NCI-H2196 (cell line): Measurements from ENCODE around the gene FAT2.

Experiments
- DNase-seq: peaks from one replicate; lab custom pipeline; 2025; ENCODE audit not compliant: unreplicated experiment; lab: John Stamatoyannopoulos, UW

The FAT2 gene, protein sequence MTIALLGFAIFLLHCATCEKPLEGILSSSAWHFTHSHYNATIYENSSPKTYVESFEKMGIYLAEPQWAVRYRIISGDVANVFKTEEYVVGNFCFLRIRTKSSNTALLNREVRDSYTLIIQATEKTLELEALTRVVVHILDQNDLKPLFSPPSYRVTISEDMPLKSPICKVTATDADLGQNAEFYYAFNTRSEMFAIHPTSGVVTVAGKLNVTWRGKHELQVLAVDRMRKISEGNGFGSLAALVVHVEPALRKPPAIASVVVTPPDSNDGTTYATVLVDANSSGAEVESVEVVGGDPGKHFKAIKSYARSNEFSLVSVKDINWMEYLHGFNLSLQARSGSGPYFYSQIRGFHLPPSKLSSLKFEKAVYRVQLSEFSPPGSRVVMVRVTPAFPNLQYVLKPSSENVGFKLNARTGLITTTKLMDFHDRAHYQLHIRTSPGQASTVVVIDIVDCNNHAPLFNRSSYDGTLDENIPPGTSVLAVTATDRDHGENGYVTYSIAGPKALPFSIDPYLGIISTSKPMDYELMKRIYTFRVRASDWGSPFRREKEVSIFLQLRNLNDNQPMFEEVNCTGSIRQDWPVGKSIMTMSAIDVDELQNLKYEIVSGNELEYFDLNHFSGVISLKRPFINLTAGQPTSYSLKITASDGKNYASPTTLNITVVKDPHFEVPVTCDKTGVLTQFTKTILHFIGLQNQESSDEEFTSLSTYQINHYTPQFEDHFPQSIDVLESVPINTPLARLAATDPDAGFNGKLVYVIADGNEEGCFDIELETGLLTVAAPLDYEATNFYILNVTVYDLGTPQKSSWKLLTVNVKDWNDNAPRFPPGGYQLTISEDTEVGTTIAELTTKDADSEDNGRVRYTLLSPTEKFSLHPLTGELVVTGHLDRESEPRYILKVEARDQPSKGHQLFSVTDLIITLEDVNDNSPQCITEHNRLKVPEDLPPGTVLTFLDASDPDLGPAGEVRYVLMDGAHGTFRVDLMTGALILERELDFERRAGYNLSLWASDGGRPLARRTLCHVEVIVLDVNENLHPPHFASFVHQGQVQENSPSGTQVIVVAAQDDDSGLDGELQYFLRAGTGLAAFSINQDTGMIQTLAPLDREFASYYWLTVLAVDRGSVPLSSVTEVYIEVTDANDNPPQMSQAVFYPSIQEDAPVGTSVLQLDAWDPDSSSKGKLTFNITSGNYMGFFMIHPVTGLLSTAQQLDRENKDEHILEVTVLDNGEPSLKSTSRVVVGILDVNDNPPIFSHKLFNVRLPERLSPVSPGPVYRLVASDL (N-terminal part only)

DNA sequence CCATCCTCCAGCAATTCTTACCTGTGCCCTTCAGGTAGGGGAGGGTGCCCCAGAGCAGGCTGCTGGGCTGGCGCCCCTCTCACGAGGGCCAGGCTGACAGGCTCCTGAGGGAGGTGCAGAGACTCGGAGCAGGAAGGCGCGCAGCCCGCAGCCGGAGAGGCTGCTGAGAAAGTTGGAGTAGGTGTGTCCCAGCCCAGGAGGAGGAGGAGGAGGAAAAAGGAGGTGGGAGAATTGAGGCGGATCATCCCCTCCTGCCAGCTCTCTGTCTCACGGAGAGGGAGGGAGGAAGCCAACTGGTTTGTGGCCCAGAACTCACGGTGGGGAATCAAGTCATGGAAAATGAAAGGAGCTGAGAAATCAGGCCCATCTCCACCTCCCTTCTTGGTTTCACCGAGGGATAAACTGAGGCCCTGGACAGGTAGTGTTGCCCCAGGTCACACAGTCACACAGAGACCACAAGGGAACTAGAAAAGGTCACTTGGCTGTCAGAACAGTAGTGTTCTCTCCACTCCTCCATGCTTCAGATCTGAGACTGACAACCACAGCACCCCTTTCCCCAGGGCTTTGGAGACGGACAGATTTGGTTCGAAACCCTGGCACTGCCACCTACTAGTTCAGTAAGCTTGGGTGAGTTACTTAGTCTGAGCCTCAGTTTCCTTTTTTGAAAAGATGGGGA is at the start of gene FAT2:
TSS of gene FAT2 (minus strand) at position 188 of the 676 bp plus-strand sequence. CDS start 22,400 bp downstream, outside the sequence.
- DNase-seq = no peak

DNA sequence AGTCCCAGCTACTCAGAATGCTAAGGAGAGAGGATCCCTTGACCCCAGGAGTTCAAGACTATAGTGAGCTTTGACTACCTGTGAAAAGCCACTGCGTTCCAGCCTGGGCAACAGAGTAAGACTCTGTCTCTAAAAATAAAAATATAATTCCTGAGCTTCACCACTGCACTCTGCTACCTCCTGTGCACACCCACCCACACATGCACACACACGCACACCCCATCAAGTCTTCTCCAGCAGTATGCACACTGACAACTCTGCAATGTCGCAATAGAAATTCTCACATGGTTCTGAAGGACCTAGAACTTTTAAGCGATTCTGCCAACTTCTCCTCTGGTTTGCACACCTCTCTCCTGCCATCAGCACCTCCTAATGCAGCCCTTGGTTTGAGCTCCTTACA is 47.5 kb upstream of the FAT2 start:
- DNase-seq = no peak

DNA sequence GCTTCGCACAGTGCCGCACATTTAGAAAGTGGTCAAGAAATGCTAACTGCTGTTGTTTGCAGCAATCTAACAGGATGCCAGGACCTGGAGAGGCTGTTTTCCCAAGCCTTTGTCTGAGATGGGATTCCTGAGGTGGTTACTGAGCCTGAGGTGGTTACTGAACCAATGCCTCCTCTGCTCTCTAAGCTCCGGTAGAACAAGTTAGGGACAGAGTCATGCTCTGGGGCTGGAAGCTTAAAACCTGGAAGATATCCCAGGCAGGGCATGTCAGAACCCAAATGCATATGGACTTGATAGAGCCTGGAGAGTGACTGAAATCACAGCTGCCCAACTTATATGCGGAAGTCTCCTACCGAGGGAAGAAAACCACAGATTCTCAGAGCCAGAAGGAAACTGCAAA is 46.5 kb upstream of the FAT2 start:
- DNase-seq = no peak

DNA sequence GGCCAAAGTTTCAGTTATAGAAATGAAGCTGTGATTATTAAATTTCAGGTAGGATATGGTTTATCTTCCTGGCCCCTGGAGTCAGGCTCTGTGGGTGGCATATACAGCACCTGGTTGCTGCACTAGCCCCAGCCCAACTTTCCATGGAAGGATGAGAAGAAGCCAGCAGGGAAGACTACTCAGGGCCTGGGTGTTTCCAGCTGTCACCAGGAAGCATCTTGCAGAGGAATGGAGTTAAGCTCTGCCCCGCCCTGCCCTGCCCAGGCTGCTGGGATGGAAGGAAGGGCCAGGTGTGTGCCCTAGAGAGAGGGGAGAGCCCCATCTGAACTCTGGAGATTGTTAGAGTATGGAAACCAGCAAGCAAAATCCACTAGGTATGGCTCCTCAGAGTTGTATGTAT is 42.8 kb upstream of the FAT2 start:
- DNase-seq = no peak

DNA sequence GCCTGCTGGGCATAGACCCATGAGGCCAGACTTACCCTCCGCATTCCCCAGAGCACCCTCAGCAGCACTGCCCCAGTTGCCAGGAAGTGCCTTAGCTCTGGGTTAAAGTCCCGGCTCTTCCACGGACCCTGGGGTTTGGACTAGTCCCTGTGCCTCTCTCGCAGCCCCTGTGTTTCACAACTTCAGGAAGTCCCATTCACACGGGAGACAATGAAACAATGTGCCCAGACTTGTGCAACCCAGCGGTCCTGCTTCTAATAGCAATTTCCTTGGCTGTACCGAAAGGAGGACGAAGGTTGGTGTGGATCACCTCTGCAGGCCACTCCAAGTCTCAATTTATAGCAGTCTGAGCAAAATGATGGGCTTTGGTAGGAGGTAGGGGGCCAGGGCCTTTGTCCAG is 41.8 kb upstream of the FAT2 start:
- no peak for DNase-seq

DNA sequence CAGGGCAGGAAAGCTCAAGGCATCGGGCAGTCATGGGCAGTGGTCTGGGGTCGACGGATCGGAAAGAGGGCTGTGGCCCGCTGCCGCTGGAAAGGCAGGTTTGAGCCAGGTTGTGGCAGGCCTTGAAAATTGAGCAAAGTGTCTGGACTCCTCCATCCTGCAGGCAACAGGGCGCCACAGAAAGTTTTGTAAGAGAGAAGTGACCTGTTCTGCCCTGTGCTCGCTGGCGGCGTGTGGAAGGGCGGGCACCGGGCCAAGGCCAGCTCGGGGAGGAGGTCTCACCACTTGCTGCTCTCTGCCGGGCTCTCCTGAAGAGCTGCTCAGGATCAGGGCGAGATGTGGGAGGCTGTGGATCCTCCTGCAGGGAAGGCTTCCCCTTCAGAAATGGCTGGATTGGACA is 41.4 kb upstream of the FAT2 start:
- no peak for DNase-seq

DNA sequence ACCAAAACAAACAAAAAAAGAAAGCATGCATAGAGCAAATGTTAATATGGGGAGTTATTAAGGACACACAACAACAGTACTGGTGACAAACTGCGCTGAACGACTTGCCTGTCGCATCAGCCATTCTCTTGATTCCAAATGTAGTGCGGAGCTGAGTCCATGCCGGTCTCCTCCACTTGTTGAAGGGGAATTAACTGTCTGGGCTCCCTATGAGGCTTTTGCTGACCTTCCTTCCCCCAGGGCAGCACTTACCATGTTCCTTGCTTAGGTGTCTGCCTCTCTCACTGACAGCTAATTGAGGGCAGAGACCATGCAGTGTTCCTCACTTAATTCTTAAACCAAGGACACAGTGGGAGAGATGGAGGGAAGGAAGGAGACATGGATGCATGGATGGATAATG is 40.8 kb upstream of the FAT2 start:
- no peak for DNase-seq

DNA sequence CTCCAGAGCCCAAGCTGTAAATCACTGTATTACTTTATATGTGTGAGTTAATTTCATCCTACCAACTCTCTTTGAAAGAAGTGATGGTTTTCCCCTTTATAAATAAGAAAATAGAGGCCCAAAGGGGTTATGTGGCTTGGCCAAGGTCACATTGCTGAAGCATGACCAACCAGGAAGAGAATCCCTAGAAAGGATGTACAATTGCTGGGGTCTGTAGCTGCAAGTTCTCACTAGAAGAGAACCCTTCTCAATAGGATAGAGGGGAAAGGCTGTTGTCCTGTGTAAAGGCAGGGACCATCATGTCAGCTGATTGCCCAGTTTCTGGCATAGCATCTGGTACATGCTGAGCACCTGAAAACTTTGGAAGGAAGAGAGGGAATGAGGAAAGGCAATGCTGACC is 39.0 kb upstream of the FAT2 start:
- no peak for DNase-seq

DNA sequence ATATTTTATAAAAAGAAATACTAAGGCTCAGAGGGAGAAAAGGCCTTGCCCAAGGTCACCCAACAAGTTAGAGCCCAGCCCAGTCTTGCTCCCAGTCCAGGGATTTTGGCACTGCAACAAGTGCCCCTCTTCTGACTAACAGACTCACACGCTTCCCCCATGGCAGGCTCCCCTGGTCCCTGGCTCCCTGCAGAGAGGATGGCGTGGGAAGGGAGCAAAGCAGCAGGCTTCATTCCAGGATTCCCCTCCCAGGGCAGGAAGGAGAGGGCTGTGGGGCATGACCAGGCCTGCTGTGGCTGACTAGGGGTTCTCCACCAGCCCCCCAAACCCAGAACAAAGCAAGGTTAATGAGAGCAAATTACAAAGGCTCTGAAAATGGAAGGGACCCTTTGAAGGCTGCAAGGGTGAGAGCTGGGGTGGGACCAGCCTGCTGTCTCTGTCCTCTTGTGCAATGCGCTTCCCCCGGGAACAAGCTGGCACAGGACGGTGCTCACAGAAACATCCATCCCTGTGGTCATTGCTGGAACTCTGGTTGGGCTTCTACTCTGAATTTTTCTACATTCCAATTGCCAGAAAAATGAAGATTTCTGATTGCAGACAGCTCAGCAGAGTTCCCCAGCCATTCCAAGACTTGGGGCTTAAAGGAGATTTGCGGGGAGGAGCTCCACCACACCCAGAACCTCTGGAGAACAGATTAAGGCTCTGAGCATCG is 37.1 kb upstream of the FAT2 start:
- DNase-seq = no peak

DNA sequence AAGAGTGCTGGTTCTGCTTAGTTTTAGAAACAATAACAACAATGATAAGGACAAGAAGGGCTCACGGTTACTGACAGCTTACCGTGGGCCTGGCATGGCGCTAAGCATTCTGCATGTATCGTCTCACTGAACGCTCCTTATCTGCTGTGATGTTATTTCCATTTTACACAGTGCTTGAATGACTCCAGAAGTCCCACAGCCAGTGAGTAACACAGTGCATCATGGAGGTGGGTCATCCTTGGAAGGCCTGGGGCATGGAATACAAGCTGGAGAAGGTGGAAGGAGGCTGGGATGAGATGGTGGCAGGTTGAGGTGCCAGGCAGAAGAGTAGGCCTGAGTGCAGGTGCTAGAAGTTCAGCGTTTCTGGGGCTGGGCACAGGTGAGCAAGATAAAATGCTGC is 36.5 kb upstream of the FAT2 start:
- no peak for DNase-seq

DNA sequence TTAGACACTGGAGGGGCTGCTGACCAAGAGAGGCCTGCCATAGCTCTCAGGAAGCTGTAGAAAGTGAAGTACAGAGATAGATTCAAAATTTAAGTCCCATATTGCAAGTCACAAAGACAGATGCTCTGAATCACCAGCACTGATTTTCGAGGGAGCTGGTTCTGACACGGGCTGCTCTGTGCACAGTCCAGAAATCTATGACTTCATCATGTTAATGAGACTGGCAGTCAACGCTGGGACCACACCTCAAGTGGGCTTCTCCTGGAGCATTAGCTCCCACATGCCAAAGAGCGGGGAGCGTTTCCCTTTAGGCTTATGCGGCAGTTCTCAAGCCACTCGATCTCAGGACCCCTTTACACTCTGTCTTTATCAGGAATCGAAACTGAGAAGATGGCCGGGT is 34.2 kb upstream of the FAT2 start:
- DNase-seq = no peak

DNA sequence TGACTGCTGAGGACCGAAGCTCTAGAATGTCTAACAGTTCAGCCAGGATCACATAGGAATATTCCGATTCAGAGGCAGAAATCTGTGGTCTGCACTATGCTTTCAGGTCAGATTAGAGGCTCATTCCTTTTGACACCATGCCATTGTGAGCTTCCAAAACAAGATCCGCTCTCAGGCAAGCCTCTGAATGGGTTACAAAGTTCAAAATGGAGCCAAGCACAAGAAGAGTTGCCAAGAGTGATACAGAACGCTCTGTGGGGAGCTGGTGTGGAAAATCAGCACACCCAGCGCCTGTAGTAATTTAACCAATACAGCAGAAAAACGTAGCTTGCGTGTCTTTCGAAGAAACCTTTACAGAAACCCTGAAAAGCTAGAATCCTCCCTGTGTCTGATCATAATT is 33.3 kb upstream of the FAT2 start:
- no peak for DNase-seq

DNA sequence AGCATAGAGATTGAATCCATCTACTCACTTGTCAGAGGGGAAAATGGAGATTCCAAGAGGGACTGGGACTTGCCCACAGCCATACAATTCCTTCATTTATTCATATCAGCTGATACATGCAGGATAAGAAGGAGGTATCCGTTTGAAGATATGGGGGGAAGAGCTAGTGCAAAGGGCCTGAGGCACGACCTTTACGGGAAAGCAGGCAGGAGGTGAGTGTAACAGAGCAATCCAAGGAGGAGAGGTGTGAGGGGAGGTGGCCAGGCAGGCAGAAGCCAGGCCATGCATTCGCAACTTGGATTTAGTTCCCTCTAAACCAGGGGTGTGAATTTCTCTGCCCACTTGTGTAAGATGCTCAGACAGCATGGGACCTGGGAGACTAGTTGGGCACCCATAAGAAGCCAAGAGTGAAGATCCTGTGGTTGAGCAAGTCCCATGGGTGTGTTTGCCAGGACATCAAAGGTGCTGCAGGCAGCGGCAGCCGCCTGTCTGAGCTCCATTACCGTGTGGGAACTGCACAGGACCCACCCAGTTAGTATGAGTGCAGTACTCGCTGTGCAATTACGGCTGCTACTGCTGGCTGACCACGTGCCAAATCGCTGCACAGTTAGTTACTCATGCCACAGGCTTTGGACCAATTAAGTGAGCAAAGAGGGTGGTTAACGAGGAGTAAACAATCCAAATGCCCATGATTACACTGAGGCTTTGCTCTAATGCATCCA is 31.4 kb upstream of the FAT2 start:
- no peak for DNase-seq

DNA sequence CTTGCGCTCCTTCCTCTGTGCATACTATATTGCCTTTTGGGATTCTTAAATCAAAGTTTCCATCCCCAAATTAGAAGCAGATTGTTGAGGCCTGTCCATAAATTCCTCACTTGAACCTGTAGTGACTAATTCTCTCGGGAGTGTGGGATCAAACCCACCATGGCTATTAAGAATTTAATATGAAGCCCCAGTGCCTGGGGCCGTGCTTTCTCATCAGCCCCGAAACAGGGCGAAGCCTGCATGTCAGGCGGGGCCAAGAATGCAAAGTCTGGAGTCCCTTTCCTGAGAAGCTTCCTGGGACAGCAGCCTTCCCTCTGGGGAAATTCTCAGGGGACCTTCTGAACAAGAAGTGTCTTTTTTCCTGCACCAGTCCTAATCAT is 29.3 kb upstream of the FAT2 start:
- no peak for DNase-seq

DNA sequence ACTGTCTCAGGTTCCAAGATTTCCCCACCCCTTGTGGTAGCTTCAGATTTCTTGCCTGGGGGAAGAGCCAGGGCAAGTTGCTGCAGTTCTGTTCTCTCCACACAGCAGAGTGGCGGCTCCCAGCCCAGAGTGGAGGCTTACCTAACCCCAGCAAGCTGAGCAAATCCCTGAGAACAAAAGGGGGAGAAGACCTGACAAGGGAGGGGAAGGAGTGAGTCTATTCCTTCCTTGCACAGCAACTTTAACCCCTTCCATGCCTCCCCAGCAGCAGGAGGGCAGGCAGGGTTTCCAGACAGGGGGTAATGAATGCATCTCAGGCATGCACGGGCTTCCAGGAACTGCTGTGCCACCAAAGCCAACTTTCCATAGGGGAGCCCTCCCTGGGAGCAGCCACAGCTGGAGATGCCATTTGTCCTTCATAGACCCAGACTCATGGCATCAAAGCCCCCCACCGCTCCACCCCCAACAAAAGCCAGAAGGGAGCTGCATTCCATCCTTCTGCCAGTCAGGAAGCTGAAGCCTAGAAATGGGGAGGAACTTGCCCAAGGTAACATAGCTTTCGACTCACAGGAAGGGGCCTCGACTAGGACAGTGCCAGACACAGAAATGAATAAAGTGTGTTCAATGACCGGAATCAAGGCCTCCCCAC is 28.8 kb upstream of the FAT2 start:
- no peak for DNase-seq

DNA sequence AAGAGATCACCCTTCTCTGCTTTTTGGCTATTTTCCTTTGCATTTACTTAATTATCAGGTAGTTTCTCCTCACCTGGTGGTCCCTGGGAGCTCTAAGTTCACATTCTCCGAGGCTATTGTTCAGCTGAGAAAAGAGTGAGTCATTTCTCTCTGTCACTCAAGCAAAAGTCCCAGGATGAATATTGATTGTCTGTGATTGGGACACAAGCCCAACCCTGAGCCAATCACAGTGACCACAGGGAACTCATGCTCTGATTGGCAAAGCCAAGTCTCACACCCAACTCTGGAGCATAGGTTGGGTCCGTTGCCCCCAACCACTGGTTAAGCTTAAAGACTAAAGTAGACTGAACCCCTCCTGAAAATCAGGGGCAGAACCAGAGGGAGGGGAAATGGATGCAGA is 27.8 kb upstream of the FAT2 start:
- DNase-seq = no peak

DNA sequence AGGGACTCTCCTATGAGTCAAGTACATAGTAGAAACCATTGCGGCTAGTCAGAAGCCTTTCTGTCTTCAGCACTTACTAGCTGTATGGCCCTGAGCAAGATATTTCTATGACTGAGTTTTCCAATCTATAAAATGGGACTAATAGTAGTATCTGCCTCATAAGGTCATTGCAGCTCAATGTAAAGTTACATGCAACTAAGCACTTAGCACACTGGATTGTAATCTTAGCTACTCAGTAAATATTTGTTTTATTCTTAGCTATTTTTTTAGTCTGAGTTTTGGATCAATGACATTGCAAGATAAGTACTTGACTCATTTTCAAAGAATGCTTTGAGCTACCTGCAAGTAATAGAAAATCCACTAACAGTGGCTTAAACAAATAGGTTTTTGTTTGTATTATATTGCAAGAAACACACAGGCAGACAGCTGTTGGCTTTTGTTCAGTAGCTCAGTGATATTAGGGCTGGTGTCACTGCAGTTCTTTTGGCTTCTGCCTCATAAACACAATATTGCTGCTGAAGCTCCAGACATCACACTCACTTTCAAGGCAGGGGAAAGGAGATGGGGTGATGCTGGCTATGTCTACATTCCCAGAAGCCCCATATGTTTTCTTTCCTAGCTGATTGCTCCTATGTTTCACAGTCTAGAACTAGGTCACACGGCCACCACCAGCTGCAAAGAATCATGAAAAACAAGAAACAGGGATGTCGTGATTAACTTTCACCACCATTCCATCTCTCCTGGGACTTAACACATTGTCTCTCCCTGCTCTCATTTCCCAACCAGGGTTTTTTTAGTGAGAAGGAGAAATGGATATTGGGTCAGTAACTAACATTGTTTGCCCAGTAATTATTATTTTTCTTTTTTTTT is 26.9 kb upstream of the FAT2 start:
- DNase-seq = no peak

DNA sequence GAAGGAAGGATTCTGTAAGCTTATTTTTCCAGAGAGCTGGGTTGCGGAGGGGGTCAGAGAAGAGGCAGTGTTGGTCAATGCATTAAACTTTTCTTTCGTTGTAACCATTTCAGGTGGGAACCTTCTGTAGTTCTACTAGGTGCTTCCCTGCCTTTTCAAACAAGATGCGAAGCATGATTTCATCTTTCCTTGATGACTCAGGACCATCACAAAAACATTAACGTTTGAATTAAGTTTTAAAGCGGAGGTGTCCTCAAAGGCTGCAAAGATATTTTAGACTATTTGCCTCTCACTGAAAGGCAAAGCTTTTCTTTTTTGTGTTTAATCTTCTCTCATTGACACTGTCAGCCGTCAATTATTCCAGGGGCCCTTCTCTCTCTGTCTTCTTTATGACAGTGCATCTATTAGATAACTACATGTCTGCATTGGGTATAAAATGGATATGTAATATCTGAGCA is 26.3 kb upstream of the FAT2 start:
- no peak for DNase-seq
